LNCAP (cell line): ENCODE data around the gene TCF7.

ENCODE experiments used
- TF ChIP-seq, protein P1 (sequence below): fragments of 450-650 bp; IDR thresholded peaks from 2 replicates; pipeline ENCODE4 v1.5.1; 2017; ENCODE audit warnings: mild to moderate bottlenecking

The TCF7 gene

DNA sequence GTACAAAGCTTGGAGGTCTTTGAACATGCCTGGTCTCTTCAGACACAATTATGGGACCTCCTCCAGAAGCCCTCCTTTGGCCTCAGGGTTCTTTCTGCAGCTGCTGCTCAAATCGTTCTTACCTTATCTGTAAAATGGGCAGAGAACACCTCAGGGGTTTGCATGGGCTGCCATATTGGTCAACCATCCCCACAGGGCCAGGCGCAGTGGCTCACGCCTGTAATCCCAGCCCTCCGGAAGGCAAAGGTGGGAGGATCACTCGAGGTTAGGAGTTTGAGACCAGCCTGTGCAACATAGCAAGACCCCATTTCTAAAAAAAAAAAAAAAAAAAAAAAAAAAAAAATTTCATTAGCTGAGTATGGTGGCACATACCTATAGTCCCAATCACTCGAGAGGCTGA is 29.1 kb upstream of the TCF7 start:
- TF ChIP-seq, protein P1, sequence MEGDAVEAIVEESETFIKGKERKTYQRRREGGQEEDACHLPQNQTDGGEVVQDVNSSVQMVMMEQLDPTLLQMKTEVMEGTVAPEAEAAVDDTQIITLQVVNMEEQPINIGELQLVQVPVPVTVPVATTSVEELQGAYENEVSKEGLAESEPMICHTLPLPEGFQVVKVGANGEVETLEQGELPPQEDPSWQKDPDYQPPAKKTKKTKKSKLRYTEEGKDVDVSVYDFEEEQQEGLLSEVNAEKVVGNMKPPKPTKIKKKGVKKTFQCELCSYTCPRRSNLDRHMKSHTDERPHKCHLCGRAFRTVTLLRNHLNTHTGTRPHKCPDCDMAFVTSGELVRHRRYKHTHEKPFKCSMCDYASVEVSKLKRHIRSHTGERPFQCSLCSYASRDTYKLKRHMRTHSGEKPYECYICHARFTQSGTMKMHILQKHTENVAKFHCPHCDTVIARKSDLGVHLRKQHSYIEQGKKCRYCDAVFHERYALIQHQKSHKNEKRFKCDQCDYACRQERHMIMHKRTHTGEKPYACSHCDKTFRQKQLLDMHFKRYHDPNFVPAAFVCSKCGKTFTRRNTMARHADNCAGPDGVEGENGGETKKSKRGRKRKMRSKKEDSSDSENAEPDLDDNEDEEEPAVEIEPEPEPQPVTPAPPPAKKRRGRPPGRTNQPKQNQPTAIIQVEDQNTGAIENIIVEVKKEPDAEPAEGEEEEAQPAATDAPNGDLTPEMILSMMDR: no peak

DNA sequence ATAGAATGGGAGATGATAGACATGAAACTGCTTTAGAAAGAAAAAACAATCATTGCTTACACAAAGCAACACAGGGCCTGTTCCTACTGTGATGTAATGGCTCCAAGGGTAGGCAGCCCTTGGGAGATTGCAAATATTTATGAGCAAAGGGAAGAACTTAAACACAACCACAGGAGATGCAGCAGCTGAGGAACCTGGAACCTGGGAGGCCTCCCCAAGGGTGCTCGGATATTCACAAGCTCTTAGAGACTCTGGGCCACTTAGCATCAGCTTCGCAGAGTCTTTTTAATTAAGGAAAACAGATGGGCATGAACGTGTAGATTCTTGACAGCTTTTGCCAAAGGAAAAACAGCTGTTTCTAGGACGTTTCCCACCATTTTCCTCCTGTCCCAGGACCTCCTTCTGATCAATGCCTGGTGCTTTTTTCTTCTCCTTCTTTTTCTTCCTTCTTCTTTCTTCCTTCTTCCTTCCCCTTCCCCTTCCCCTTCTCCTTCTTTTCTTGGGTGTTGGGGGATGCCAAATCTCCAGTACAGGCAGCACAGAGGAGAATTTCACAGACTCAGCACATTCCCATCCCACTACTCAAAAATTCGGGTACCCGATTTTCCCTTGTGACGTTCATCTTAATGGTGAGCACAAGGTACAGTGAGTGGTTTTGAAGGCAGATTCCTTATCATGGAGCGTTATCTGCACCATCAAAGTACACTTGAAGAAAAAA is 28.1 kb upstream of the TCF7 start:
- TF ChIP-seq, protein P1: no peak

DNA sequence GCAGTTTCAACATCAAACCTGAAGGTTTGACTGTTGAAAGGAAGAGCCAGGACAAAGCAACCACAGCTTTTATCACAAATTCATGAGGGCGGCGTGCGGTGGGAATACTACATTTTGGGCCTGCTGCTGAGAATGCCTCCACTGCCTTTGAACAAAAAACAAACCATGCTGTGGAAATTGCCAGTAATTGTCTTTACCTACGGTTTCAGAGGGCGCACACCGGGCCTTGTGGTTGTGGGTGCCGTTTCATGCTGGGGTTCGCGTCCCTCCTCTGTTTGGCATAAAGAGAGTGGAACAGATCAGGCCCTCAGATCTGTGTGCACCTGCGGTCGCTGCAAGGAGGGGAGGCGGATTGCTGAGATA is 27.6 kb upstream of the TCF7 start:
- TF ChIP-seq, protein P1: no peak

DNA sequence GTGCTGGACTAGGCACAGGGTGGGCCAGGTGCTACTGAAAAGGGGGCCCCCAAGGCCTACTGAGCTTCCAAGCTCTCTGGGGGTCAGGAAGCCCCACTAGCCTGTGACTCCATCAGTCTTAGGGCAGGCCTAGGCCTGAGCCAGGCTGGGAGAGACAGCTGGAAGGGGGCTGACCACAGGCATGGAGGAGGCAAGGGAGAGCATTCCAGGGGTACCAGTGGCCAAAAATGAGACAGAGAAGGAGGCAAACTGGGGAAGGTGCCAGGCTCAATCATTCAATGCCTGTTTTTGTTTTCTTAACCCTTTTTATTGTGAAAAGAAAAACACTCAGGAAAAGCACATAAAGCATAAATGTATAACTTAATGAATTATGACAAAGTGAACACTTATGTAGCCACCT is 26.2 kb upstream of the TCF7 start:
- TF ChIP-seq, protein P1: no peak

DNA sequence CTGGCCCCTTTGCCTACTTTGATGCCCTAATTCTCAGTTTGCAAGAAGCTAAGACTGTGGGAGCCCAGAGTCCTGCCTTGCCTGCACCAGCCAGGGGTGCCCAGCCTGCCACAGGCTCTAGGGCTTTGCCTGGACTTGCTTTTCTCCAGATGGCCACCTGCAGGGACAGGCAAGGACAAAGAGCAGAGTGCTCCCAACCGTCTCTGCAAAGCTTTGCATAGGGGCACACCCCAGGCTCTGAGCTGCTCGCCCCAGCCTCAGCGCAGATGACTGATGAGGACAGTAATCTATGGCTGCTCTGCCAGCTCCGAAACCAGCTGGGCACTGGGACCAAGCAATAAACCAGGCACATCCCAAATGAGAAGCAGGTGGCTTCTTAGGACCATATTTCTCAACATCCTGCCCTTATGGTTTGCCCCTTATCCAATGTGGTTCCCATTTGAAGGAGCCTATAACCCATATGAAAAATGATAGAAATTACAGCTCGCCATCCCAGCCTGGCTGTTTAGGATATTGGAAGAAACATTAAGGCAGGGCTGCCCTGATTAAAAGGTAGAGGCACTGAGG is 25.4 kb upstream of the TCF7 start:
- TF ChIP-seq, protein P1: no peak

DNA sequence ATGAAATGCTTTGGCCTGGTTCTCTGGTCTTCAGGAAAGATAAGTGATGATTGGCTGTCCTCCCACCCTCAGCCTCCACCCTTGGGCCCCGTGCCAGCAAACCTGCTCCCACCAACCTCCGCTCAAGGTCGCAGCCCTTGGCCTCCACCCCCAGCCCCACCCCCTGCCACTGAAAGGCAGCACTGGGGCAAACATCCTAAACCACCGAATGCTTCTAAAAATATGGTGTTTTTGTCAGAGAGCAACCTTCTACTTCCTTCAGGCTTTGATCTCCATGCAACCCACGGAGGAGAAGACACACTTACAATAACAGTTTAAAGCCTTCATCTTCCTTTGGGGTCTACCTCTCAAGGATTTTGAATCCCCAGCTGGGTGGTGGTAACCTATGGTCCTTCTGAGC is 24.0 kb upstream of the TCF7 start:
- TF ChIP-seq, protein P1: no peak

DNA sequence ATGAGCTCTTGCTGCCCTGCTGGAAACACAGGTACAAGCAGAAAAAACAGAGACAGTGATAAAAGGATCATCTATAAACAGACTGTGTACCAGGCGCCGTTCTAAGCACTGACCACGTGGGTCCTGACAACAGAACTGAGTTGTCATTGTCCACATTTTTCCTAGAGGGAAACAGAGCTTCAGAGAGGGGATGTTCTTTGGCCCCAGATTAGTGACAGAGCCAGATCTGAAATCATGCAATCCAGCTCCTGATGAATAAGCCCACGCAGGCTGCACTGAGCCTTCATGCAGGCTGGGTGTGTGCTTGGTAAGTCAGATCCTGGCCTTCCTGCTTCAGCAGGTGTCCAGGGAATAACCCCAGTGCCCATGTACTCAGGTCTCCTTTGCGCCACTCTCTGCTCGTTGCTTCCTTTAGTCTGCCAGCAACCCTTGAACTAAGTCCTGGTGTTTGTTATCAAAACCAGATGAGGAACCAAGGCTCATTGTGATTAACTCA is 22.8 kb upstream of the TCF7 start:
- TF ChIP-seq, protein P1: no peak
